HepG2 (cell line): ENCODE results near the gene TBC1D10A. TPM values are rescaled to one million over a fixed set of nuclear protein-coding genes. Genes with fewer than 3 reads are reported as not detected.
A peak's percentile ranks its signal among the peaks of the same experiment; 100 is the strongest.

Experiments
- ATAC-seq: fragments of 200-7000 bp; cut with Tn5 transposase; 3 replicates; pipeline ENCODE4 v1.9.1; 2020; ENCODE audit warnings: mild to moderate bottlenecking, moderate library complexity
- BruUV-seq: library from RNA; stranded (reverse); fragments of 400-500 nt; replicated peaks from 2 replicates; lab custom pipeline; 2021; lab: Mats Ljungman, UMichigan
- CTCF ChIA-PET: fragments of 300-600 bp; formaldehyde crosslinking; extraction: SDS; loops from one replicate; lab custom pipeline; 2021; ENCODE audit warnings: low total read pairs, inconsistent platforms, low intra/inter-chr PET ratio; lab: Yijun Ruan, JAX
- POLR2A ChIA-PET: fragments of 350-600 bp; sonication (Branson Sonifier 250); formaldehyde crosslinking; loops from one replicate; lab custom pipeline; 2020; ENCODE audit warnings: antibody characterized with exemption, inconsistent platforms; lab: Yijun Ruan, JAX
- DNase-seq: peaks from one replicate; pipeline ENCODE4 v3.0.0-alpha.2; 2015; ENCODE audit warnings: low spot score
- FAIRE-seq: peaks from 3 replicates; lab custom pipeline; 2011; peaks lifted over from hg19 to GRCh38; lab: Jason Lieb, UNC
- H2AFZ ChIP-seq: one replicate; pipeline ENCODE4 v1.6.1; 2011; ENCODE audit warnings: low read length, inconsistent platforms
- H3K27ac ChIP-seq: fragments of 300-600 bp; 3 replicates; pipeline ENCODE4 v1.8.0; 2011; ENCODE audit warnings: mixed run types, mild to moderate bottlenecking, mixed read lengths, low read length, inconsistent platforms; ENCODE audit not compliant: insufficient read depth; ENCODE audit errors: extremely low read length
- H3K27me3 ChIP-seq, 2 experiments: fragments of 200-600 bp in 1 of 2; 2 replicates in 1 of 2; 3 replicates in 1 of 2; pipeline versions ENCODE4 v1.6.0 to v1.8.0; 2011; ENCODE audit warnings: low read length in 2 of 2, mild to moderate bottlenecking in 2 of 2, moderate library complexity in 2 of 2, inconsistent platforms in 1 of 2; ENCODE audit not compliant: insufficient read depth in 2 of 2, control insufficient read depth in 1 of 2
- H3K36me3 ChIP-seq, 2 experiments: fragments of 200-600 bp in 1 of 2; replicated peaks in 1 of 2; 2 replicates in 1 of 2; 3 replicates in 1 of 2; pipeline versions ENCODE4 v1.5.1 to v1.8.0; 2011; ENCODE audit warnings: low read length in 2 of 2, inconsistent platforms in 1 of 2; ENCODE audit not compliant: insufficient read depth in 2 of 2, control insufficient read depth in 1 of 2
- H3K4me1 ChIP-seq: 2 replicates; pipeline ENCODE4 v1.5.1; 2012; ENCODE audit warnings: low read length, inconsistent platforms; ENCODE audit not compliant: insufficient read depth
- H3K4me2 ChIP-seq: 2 replicates; pipeline ENCODE4 v1.6.0; 2011; ENCODE audit warnings: low read depth, low read length, inconsistent platforms
- H3K4me3 ChIP-seq, 3 experiments: fragments of 200-600 bp in 1 of 3; sonication (generic), shearing (Covaris generic) in 1 of 3; replicated peaks in 1 of 3; 2 replicates each; pipeline ENCODE4 v1.5.1; 2011 to 2016; ENCODE audit warnings: low read length in 3 of 3, inconsistent platforms in 2 of 3, low read depth in 2 of 3, mild to moderate bottlenecking in 2 of 3, control low read depth in 1 of 3, mixed read lengths in 1 of 3; ENCODE audit not compliant: insufficient read depth in 1 of 3
- H3K79me2 ChIP-seq: one replicate; pipeline ENCODE4 v1.6.1; 2011; ENCODE audit warnings: low read length, inconsistent platforms; ENCODE audit not compliant: insufficient read depth
- H3K9ac ChIP-seq: 2 replicates; pipeline ENCODE4 v1.6.0; 2011; ENCODE audit warnings: mild to moderate bottlenecking, low read depth, low read length, inconsistent platforms; ENCODE audit not compliant: insufficient read depth
- H3K9me3 ChIP-seq: 2 replicates; pipeline ENCODE4 v1.5.1; 2012; ENCODE audit warnings: mild to moderate bottlenecking, low read length
- H4K20me1 ChIP-seq: 2 replicates; pipeline ENCODE4 v1.6.0; 2011; ENCODE audit warnings: inconsistent platforms, mild to moderate bottlenecking, low read length, moderate library complexity; ENCODE audit not compliant: insufficient read depth
- HNF4G ChIP-seq, 2 experiments: sonication (generic) in 1 of 2; formaldehyde crosslinking in 1 of 2; IDR thresholded peaks; 2 replicates each; pipeline versions ENCODE4 v1.4.0 to v1.6.1; 2011 to 2020; ENCODE audit warnings: borderline replicate concordance in 2 of 2, low read depth in 2 of 2, mild to moderate bottlenecking in 2 of 2, low read length in 1 of 2, missing genetic modification reagents in 1 of 2, moderate library complexity in 1 of 2
- KDM2A ChIP-seq: sonication (generic); formaldehyde crosslinking; IDR thresholded peaks from 2 replicates; pipeline ENCODE4 v1.4.0; 2020; ENCODE audit warnings: low read depth, missing genetic modification reagents, borderline replicate concordance
- KLF6 ChIP-seq: IDR thresholded peaks from 2 replicates; pipeline ENCODE4 v1.8.0; 2016; ENCODE audit warnings: missing biosample characterization, missing genetic modification reagents
- MXD4 ChIP-seq: IDR thresholded peaks from 2 replicates; pipeline ENCODE4 v1.6.1; 2016; ENCODE audit warnings: mild to moderate bottlenecking, missing biosample characterization, missing genetic modification reagents
- MZF1 ChIP-seq: sonication (generic); formaldehyde crosslinking; IDR thresholded peaks from 2 replicates; pipeline ENCODE4 v1.8.1; 2023; ENCODE audit warnings: mild to moderate bottlenecking, missing genetic modification reagents, borderline replicate concordance
- ZFY ChIP-seq: sonication (generic); formaldehyde crosslinking; IDR thresholded peaks from 2 replicates; pipeline ENCODE4 v1.4.0; 2020; ENCODE audit warnings: missing genetic modification reagents
- ZNF121 ChIP-seq: sonication (generic); formaldehyde crosslinking; IDR thresholded peaks from 2 replicates; pipeline ENCODE4 v1.5.0; 2020; ENCODE audit warnings: mild to moderate bottlenecking, missing genetic modification reagents
- ZNF143 ChIP-seq: sonication (generic); formaldehyde crosslinking; IDR thresholded peaks from 2 replicates; pipeline ENCODE4 v1.4.0; 2020; ENCODE audit warnings: missing genetic modification reagents
- ZNF205 ChIP-seq: IDR thresholded peaks from 2 replicates; pipeline ENCODE4 v1.6.1; 2018; ENCODE audit warnings: missing biosample characterization, missing genetic modification reagents
- ZNF768 ChIP-seq: sonication (generic); formaldehyde crosslinking; IDR thresholded peaks from 2 replicates; pipeline ENCODE4 v1.4.0; 2020; ENCODE audit warnings: missing genetic modification reagents
- WGBS: methylation state at CpG from one replicate; pipeline ENCODE4 v1.1.6; 2017; ENCODE audit warnings: low lambda C conversion rate; 5-methylcytosine and 5-hydroxymethylcytosine counted together
- in situ Hi-C: cut with HindIII; loops from 2 replicates; pipeline ENCODE4 v1.10.0; 2017; ENCODE audit warnings: low pct_unique_long_range_greater_than_20kb; ENCODE audit not compliant: extremely low pct_ligation_motif_present
- intact Hi-C: fragments of 100-400 bp; cut with micrococcal nuclease; formaldehyde crosslinking; loops from one replicate; pipeline ENCODE4 v1.10.0; 2022; ENCODE audit not compliant: unreplicated experiment
- polyA plus RNA-seq, 8 experiments: library from polyadenylated mRNA; depleted of rRNA in 3 of 8; stranded (reverse) in 7 of 8; unstranded in 1 of 8; fragments of >200 nt; fragmentation: Illumina TruSeq in 4 of 8; extraction: Trizol in 4 of 8; gene quantifications; 2 replicates each; pipeline versions ENCODE4 v1.2.1 to v1.2.3, GENCODE V29; 2011 to 2016; ENCODE audit warnings: low read depth in 4 of 8, missing spikeins in 1 of 8, mixed read lengths in 1 of 8; ENCODE audit not compliant: insufficient read depth in 1 of 8
- total RNA-seq, 5 experiments: library from RNA; depleted of rRNA; stranded (reverse); fragments of >200 nt; fragmentation: Illumina TruSeq; extraction: Trizol; gene quantifications; 2 replicates each; pipeline ENCODE4 v1.2.3, GENCODE V29; 2016; ENCODE audit warnings: low read depth in 1 of 5
- TF ChIP-seq, protein P1 (sequence below): sonication (generic); formaldehyde crosslinking; IDR thresholded peaks from 2 replicates; pipeline ENCODE4 v1.4.0; 2020; ENCODE audit warnings: missing genetic modification reagents
- TF ChIP-seq, protein P2 (sequence below): sonication (generic); formaldehyde crosslinking; IDR thresholded peaks from 2 replicates; pipeline ENCODE4 v1.5.0; 2020; ENCODE audit warnings: mild to moderate bottlenecking, missing genetic modification reagents, moderate library complexity
- TF ChIP-seq, protein P3 (sequence below), 2 experiments: sonication (generic) in 1 of 2; formaldehyde crosslinking in 1 of 2; IDR thresholded peaks; 2 replicates each; pipeline versions ENCODE4 v1.4.0 to v1.6.1; 2018 to 2020; ENCODE audit warnings: missing genetic modification reagents in 2 of 2, borderline replicate concordance in 1 of 2, low read depth in 1 of 2, mild to moderate bottlenecking in 1 of 2, missing biosample characterization in 1 of 2

Gene TBC1D10A
- total and polyA plus RNA-seq, 2 of the 13 experiments (the other 11 are each of a cell fraction or from before 2014, with no cell fraction given): 4.2 to 4.9 TPM

DNA sequence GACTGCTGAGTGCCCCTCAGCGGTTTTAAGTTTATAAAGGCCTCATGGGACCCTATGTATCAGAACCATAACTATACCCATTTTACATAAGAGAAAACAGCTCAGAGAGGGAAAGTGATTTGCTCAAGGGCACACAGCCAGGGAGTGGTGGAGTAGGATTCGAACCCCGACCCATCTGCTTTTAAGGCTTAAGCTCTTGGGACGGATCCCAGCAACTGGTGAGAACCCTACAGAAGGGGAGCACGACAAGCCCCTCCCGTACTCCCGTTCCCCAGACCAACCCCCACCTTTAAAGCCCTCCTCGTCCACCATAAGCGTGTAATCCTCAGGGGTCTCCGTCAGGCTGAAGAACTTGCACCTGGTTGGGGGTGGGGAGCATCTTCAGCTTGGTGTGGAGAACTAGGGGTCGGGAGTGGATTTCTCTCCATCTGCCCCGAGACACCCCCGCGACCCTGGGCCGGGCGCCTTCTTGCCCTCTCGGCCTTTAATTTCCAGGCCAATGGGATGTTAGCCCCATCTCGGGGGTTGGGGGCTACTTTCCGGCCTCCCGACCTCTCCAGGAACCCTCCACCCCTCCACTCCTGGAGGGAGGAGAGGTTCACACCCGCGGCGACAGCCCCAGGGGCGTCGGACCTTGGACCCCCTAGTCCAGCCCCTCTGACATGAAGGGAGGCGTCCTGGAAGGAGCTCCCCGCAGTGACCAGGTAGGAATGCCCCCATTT lies 38.2 kb downstream of the TBC1D10A start (continued):
- TF ChIP-seq, protein P1, sequence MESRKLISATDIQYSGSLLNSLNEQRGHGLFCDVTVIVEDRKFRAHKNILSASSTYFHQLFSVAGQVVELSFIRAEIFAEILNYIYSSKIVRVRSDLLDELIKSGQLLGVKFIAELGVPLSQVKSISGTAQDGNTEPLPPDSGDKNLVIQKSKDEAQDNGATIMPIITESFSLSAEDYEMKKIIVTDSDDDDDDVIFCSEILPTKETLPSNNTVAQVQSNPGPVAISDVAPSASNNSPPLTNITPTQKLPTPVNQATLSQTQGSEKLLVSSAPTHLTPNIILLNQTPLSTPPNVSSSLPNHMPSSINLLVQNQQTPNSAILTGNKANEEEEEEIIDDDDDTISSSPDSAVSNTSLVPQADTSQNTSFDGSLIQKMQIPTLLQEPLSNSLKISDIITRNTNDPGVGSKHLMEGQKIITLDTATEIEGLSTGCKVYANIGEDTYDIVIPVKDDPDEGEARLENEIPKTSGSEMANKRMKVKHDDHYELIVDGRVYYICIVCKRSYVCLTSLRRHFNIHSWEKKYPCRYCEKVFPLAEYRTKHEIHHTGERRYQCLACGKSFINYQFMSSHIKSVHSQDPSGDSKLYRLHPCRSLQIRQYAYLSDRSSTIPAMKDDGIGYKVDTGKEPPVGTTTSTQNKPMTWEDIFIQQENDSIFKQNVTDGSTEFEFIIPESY: no peak
- TF ChIP-seq ZNF143 (CRISPR knock-in tag) (no peak), ZNF768 (peak; percentile 90)

DNA sequence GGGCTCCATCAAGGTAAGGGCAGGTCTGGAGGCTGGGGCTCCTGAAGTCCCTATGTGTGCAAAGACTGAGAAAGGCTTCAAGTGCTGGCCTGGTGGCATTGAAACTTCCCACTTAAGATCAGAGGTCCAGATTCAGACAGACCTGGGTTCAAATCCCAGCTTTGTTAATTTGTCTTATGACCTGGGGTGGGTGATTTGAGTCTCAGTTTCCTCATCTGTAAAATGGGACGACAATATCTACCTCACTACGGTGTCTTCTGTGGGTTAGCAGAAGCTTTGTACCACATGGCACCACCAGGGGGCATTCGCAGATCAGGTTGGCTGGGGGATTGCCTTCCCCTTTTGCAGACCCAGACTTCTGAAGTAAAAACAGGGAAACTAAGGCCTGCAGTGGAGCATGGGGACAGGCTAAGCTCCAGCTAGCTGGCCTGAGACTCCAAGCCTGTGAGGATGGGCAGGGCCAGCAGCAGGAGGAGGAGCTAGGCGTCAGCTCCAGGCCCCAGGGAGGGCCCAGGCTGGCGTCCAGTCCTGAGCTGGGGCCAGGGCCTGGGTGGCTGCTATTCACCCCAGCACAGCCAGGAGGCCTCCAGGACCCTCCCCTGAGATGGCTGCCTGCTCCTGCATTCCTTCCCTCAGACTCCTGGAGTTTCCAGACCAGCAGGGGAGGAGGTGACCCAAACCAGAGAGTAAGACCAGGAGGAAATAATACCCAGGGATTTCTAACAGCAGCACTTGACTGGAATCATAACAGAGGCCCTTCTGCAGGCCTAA lies 38.9 kb downstream of the TBC1D10A start:
- DNase-seq: peak; percentile 78
- Histone ChIP-seq H3K79me2 (no peaks in the 10 kb centered on the region), H3K36me3 (0 out of 5 replicates have a peak, but pooled peaks cover 0 to 1% of the 10 kb centered on the region in 2 experiments), H3K27ac (no peak overlapping the region), H3K4me1 (peaks cover 29% of the 10 kb centered on the region), H4K20me1 (no peaks in the 10 kb centered on the region), H3K4me3 (peak overlapping the region in 2 of 3 experiments; percentile 72 to 80; a peak in 4 of 6 replicates), H3K9me3 (no peaks in the 10 kb centered on the region), H3K27me3 (no peaks in the 10 kb centered on the region; a peak in 1 of 5 replicates), H3K4me2 (peak overlapping the region; percentile 96), H2AFZ (no peak overlapping the region), H3K9ac (peak overlapping the region; percentile 55; the same call in 1 of the 2 replicates)
- CTCF ChIA-PET: interaction anchor here (1.5 to 4.0 kb wide), 5 partner anchors 25 to 179 kb away, joined by 3 to 26 read pairs (median 20); partner anchors contain the start of genes RNF215 and TBC1D10A
- ATAC-seq: peak; percentile 81
- 20% methylated on average over 3 of the region's 5 CpGs for WGBS
- BruUV-seq: no TSS peak
- FAIRE-seq: peak; percentile 88
- in situ Hi-C loops (loop anchor here (5.0 kb wide), 1 partner anchor 99 kb away; the partner anchor contains the start of gene RNF215), intact Hi-C loops (loop anchor here (1.0 to 2.0 kb wide), 2 partner anchors 39 to 99 kb away; partner anchors contain the start of genes RNF215 and TBC1D10A)
- POLR2A ChIA-PET: interaction anchor here (0.7 to 3.8 kb wide), 6 partner anchors 38 to 136 kb away, joined by 3 to 28 read pairs (median 8); partner anchors contain the start of genes CCDC157, RNF215, SF3A1 and TBC1D10A
- TF ChIP-seq MXD4 (CRISPR knock-in tag) (peak; percentile 34; the same call in 1 of the 2 replicates), ZNF121 (CRISPR knock-in tag) (peak; percentile 75), MZF1 (no peak), KDM2A (CRISPR knock-in tag) (peak; percentile 42; the same call in 1 of the 2 replicates), ZNF205 (CRISPR knock-in tag) (no peak), KLF6 (CRISPR knock-in tag) (no peak), HNF4G (IDR thresholded peaks at IDR 0.05; ENCODE audit: borderline replicate concordance, low read depth, low read length) (no peak), HNF4G (CRISPR knock-in tag; IDR thresholded peaks at IDR 0.05; ENCODE audit: borderline replicate concordance, low read depth) (0 out of 2 replicates have a peak, but pooled peaks have one; percentile 18), ZFY (CRISPR knock-in tag) (peak; percentile 52)
- TF ChIP-seq, protein P2, sequence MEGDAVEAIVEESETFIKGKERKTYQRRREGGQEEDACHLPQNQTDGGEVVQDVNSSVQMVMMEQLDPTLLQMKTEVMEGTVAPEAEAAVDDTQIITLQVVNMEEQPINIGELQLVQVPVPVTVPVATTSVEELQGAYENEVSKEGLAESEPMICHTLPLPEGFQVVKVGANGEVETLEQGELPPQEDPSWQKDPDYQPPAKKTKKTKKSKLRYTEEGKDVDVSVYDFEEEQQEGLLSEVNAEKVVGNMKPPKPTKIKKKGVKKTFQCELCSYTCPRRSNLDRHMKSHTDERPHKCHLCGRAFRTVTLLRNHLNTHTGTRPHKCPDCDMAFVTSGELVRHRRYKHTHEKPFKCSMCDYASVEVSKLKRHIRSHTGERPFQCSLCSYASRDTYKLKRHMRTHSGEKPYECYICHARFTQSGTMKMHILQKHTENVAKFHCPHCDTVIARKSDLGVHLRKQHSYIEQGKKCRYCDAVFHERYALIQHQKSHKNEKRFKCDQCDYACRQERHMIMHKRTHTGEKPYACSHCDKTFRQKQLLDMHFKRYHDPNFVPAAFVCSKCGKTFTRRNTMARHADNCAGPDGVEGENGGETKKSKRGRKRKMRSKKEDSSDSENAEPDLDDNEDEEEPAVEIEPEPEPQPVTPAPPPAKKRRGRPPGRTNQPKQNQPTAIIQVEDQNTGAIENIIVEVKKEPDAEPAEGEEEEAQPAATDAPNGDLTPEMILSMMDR: peak; percentile 88
- TF ChIP-seq, protein P3, sequence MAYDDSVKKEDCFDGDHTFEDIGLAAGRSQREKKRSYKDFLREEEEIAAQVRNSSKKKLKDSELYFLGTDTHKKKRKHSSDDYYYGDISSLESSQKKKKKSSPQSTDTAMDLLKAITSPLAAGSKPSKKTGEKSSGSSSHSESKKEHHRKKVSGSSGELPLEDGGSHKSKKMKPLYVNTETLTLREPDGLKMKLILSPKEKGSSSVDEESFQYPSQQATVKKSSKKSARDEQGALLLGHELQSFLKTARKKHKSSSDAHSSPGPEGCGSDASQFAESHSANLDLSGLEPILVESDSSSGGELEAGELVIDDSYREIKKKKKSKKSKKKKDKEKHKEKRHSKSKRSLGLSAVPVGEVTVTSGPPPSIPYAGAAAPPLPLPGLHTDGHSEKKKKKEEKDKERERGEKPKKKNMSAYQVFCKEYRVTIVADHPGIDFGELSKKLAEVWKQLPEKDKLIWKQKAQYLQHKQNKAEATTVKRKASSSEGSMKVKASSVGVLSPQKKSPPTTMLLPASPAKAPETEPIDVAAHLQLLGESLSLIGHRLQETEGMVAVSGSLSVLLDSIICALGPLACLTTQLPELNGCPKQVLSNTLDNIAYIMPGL (CRISPR knock-in tag; IDR thresholded peaks at IDR 0.05; ENCODE audit: borderline replicate concordance in 1 of 2, low read depth in 1 of 2): peak; percentile 56 to 73; a peak in 1 of 4 replicates
